Adrenal gland (tissue), 5 donors: ENCODE measurements around the gene RNF169.

Experiments used
- CTCF ChIP-seq, 6 experiments: fragments of 450-650 bp in 4 of 6; fragments of 200-600 bp in 2 of 6; sonication (generic) in 1 of 6; IDR thresholded peaks; 1 replicate in 5 of 6; 2 replicates in 1 of 6; pipeline versions ENCODE4 v1.5.1 to v1.8.0; 2016 to 2021; ENCODE audit warnings: antibody characterized with exemption in 6 of 6, mild to moderate bottlenecking in 2 of 6, moderate library complexity in 1 of 6
- POLR2A ChIP-seq, 2 donors: fragments of 450-650 bp; IDR thresholded peaks; one replicate each; pipeline ENCODE4 v1.6.1; 2017; ENCODE audit warnings: antibody characterized with exemption in 2 of 2, mild to moderate bottlenecking in 2 of 2, moderate library complexity in 1 of 2
- donor health status: DM: no; HTN: no; CAD: no.

- TF ChIP-seq CTCF (IDR thresholded peaks at IDR 0.05) (no peak), POLR2A (IDR thresholded peaks at IDR 0.05) (no peak)
Measured at GRCh38 chr11:74842967-74843366, 94.3 kb downstream of the RNF169 start.
